ENCODE data around the gene RNU6-1.

DNA sequence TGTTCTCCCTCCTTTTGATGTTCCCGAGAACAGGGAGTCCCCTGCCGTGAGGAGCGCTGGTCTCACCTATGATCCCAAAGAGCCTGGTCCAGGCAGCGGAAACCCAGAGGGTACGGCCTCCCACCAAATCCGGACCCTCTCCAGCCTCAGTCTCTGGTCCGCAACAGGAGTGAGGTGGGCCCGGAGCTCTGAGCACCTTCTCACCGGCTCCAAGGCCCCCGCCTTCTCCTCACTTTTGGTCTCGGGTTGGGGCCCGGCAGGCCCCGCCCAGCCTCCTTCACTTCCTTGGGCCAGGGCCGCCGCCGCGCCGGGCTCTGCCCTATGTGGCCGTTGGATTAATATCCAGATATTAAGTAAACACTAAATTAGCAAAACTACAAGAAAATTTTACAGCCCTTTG is 20.2 kb downstream of the RNU6-1 start:
- TF ChIP-seq CTCF (IDR thresholded peaks at IDR 0.05) (no peak), POLR2A (IDR thresholded peaks at IDR 0.05) (no peak), EP300 (IDR thresholded peaks at IDR 0.05) (no peak)

All from sigmoid colon (tissue), 4 donors.